NCI-H345 (cell line): ENCODE results near the gene CUL1.

Experiments
- DNase-seq: peaks from one replicate; lab custom pipeline; 2025; lab: John Stamatoyannopoulos, UW

CUL1 gene

DNA sequence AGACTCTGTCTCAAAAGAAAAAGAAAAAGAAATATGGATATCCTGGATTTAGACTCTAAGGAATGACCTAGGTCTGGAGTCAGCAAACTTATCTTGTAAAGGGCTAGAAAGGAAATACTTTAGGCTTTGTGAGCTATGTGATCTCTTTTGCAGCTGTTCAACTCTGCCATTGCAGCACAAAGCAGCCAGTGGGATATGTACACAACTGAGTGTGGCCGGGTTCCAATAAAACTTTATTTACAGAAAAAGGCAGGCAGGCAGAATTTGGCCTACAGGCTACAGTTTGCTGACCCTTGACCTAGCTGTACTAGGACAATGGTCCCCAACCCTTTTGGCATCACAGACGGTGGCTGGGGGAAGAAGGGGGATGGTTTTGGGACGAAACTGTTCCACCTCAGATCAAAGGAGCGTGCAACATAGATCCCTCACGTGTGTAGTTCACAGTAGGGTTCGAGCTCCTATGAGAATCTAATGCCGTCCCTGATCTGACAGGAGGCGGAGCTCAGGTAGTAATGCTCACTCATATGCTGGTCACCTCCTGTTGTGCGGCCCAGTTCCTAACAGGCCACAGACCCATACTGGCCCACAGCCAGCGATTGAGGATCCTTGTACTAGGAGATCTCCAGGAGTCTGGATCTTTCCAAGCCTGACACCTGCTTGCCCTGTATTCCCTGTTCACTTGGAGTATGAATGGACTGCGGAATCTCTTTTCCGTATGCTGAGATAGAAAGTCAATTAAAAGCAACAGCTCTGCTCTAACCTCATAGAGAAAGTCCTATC is 63.0 kb downstream of the CUL1 start:
- no peak for DNase-seq

DNA sequence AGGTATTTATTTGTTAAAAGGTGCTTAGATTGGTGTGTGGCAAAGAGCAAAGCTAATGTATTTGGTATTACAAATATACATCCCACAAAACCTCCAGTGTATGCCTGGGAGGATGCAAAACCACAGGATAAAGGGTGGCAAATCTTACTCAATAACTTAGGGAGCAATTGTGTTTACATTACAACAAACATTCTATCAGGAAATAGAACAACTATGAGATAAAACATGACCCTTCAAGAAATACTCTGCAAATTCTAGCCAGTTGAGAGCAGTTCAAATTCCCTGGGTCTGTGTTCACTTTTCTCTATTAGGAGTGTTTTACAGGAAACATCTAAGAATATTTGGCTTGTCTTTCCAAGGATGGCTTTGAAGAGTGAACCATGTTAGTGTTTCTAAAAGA is 64.9 kb downstream of the CUL1 start:
- no peak for DNase-seq

DNA sequence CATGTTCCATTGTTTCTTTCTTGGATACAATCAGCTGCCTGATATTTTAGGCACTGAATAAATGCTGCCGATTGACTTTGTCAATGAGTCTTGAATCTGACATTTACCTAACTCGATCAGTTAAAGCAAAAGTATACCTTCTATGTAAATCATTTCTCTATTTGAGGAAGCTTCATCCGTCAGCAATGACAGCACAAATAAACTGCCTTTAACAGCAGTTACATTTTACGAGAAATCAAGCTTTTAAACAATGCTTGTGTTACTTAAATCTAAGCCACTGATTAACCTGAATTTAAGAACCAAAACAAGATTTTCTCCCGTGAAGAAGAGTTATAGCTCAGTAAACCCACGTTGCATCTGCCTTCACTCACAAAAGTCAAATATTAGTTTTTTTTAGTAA is 71.3 kb downstream of the CUL1 start:
- DNase-seq, result no peak

DNA sequence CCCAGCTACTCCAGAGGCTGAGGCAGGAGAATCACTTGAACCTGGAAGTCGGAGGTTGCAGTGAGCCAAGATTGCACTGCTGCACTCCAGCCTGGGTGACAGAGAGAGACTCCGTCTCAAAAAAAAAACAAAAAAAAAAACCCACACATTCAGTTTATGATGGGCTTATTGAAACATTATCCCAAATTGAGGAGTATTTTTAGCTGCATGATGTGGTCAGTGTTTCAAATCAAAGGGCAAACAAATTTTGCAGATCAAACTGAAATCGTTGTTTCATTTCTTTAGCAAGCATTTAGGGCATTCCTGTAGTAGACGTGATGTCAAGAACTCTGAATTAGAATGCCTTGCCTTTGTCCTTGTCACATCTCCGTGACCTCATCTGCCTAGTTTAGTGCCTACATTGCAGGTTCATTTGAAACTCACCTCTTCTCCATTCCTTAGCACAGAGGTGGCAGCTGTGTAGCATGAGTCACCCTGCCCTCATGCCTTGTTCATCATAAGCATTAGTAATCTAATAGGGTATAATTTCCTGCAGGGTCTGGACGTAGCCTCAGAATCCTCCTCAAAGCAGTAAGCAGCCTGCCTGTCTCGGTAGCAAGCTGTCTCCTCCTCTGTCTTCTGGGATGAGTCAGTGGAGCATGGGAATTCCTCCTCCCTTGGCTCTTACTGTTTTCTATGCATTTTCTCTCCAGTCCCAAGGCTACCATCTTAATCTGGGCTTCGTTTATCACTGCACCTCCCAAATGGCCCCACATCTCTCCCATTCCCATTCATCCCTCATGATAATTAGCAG is 73.8 kb downstream of the CUL1 start:
- DNase-seq, result no peak

DNA sequence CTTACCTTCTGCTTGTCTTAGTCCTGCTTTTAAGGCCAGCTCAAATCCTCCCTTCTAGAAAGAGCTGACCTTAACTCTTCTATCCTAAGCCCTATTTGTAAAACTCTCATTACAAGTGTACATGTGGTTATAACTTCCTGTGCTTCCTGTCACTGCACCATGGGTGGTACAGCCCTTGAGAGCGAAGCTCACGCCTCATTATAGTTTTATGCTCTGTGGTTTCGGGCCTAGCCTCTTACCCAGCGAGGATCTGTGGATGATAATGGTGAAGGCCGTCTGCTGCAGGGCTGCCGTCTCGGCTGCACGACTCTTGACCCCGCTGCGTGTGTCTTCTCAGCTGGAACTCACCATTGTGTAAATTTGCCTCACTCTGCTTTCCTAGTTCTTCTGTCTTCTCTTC is 74.6 kb downstream of the CUL1 start:
- peak; percentile 69 for DNase-seq

DNA sequence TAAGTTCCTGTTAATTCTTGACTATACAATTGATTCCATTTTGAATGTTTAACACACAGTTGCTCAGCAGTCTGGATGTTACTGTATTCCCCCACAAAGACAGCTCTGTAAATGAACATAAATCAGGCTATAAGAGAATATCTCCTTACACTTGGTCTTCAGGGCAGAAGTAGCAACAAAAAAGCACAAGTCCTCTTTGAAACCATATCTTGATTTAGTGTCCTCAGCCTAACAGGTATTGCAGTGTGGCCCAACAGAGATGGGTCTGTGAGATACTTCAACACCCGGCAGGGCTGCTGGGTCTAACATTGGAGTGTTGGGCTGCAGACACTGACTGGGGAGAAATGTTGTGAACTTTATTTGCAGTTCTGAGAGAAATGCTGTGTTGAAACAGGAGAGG is 75.8 kb downstream of the CUL1 start:
- no peak for DNase-seq

- no peak for DNase-seq
Measured at GRCh38 chr7:148782757-148783456, 84.2 kb downstream of the CUL1 start.

- DNase-seq, result peak; percentile 46
Measured at GRCh38 chr7:148783801-148784527, 85.3 kb downstream of the CUL1 start.

- no peak for DNase-seq
Measured at GRCh38 chr7:148787571-148788295, 89.0 kb downstream of the CUL1 start.

GRCh38 chr7:148789220-148789619 is 90.5 kb downstream of the CUL1 start:
- no peak for DNase-seq

DNA sequence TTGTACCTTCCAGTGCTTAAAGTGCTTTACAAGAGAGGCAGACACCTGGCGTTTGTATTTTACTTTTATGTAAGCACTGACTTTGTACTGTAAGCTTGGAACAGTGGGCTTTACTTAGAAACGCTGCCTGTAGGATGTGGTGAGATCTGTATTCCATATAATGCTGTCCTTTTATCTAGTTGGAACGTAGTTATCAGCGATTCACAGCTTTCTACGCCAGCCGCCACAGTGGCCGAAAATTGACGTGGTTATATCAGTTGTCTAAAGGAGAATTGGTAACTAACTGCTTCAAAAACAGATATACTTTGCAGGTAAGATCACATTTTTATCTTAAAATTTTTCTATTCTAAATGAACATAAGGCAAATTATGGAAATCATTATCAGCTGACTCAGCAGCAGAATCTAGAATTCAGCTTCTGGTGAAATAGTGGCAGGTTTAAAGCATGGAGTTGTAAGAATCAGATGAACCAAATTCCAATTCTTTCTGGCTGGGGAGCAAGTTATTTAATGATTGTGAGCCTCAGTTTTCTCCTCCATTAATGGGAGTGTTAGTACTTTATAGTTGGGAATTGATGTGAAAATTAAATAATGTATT is 91.5 kb downstream of the CUL1 start:
- no peak for DNase-seq

DNA sequence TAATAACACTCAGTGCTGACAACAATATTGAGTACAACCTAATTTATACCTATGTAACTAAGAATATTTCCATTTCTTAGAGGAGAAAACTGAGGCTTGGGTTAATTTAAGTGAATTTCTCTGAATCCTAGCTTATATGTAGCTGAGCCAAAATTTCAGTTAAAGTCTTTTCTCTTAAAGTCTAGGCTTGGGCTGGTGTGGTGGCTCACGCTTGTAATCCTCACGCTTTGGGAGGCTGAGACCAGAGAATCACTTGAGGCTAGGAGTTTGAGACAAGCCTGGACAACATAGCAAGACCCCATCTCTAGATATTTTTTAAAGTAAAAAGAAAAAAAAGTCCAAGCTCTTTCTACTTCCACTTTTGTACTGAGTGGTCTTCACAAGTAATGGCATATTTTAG is 92.1 kb downstream of the CUL1 start:
- no peak for DNase-seq

DNA sequence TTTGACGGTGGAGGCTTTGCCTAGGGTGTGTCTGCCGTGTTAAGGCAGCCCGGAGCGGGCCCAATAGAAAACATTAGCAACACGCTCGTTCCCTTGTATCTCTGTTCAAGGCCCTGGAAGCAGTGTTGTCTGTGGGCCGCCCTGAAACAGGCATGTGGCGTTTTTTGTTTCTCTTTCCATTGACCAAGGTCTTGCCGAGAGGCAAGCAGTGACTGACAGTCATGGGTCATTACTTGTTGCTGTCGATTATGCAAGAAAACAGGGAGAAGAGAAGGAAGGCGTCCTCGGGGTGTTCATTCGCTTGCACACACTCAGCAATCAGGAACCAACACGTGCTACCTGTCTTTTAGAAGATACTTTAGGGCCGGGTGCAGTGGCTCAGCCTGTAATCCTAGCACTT is 92.8 kb downstream of the CUL1 start:
- DNase-seq, result no peak

- DNase-seq, result no peak
Measured at GRCh38 chr7:148793590-148793989, 94.9 kb downstream of the CUL1 start.

- DNase-seq, result no peak
Measured at GRCh38 chr7:148794476-148794875, 95.8 kb downstream of the CUL1 start.

GRCh38 chr7:148796841-148797240 is 98.1 kb downstream of the CUL1 start:
- no peak for DNase-seq

- no peak for DNase-seq
Measured at GRCh38 chr7:148799893-148800555, 101.3 kb downstream of the CUL1 start.

GRCh38 chr7:148800677-148801076 is 102.0 kb downstream of the CUL1 start:
- DNase-seq, result no peak

- DNase-seq, result no peak
Measured at GRCh38 chr7:148802101-148802493, 103.4 kb downstream of the CUL1 start.

- no peak for DNase-seq
Measured at GRCh38 chr7:148803094-148803493, 104.4 kb downstream of the CUL1 start.
